HG03045 (cell line): ENCODE measurements around the gene PSPN.

ENCODE experiments used
- ATAC-seq: cut with Tn5 transposase; IDR thresholded peaks from one replicate; pipeline ENCODE4 v1.9.1; 2021; ENCODE audit warnings: mild to moderate bottlenecking, moderate library complexity; ENCODE audit not compliant: unreplicated experiment

The PSPN gene

GRCh38 chr19:6334490-6335285, 41.0 kb downstream of the PSPN start:
- no peak for ATAC-seq

GRCh38 chr19:6333439-6333838, 42.3 kb downstream of the PSPN start, which contains the start of gene ACER1:
Gene ACER1, minus strand, starts transcription at chr19:6333612. Its CDS starts 61 bp downstream, at chr19:6333551.
- ATAC-seq, result no peak

GRCh38 chr19:6326815-6327214, 48.9 kb downstream of the PSPN start:
- ATAC-seq, result no peak

GRCh38 chr19:6325614-6326013, 50.1 kb downstream of the PSPN start:
- no peak for ATAC-seq
